GM12865 (cell line): ENCODE results near the gene SLC48A1.
A peak's percentile ranks its signal among the peaks of the same experiment; 100 is the strongest.

Experiments
- DNase-seq: peaks from one replicate; pipeline ENCODE4 v3.0.0; 2010; ENCODE audit warnings: low read depth
- H3K4me3 ChIP-seq: 2 replicates; pipeline ENCODE4 v1.5.1; 2011; ENCODE audit warnings: mild to moderate bottlenecking, low read depth, low read length, control low read depth
- CTCF ChIP-seq: IDR thresholded peaks from 2 replicates; pipeline ENCODE4 v1.5.1; 2011; ENCODE audit warnings: low read length, control low read depth, low read depth, inconsistent platforms; ENCODE audit not compliant: insufficient read depth; ENCODE audit errors: missing control alignments

Gene SLC48A1

GRCh38 chr12:47776471-47777143 is 3.6 kb downstream of the SLC48A1 start:
- TF ChIP-seq CTCF: no peak
- H3K4me3 ChIP-seq: no peak overlapping the region
- no peak for DNase-seq

GRCh38 chr12:47777151-47777550 is 4.1 kb downstream of the SLC48A1 start:
- H3K4me3 ChIP-seq: no peak overlapping the region
- TF ChIP-seq CTCF: no peak
- no peak for DNase-seq

DNA sequence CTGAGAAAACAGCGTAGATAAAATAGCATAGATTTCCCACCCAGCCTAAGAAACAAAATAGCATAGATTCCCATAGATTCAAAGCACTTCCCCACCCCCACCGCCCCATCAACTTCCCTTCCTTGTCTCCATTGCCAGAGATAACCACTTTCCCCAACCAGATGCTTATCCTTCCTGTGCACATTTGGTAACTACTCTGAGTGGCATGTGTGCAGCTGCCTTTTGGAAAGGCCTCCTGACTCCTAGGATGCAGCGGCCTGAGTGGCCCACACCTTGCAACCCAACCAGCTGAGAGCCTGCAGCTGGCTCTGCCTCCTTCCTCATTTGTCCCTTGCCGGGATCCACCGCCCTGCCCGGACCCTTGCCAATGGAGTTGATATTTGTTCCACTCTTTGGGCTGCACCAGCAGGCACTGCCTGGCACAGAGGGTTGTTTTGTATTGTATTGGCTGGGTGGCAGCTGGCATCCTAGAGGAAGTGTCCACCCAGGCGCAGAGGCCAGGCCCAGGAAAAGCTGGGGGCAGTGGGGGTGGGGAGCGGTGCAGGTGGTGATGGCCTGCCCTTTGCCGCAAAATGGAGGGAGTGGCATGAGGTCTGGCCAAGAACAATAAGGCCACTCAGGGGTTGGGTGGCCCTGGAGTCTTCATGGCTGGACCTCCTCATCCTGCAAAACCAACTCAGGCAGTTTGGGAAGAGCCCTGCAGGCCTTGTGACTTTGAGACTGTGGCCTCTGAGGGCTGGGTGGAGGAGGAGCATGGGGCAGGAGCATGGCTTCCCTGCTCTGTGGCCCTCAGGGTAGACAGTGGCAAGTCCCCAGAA is 4.9 kb downstream of the SLC48A1 start:
- H3K4me3 ChIP-seq: no peak overlapping the region

GRCh38 chr12:47778881-47779280 is 5.8 kb downstream of the SLC48A1 start:
- DNase-seq: no peak
- no peak overlapping the region for H3K4me3 ChIP-seq
- no peak for TF ChIP-seq CTCF

More for the DNA sequence above, 4.9 kb downstream of the SLC48A1 start:
- DNase-seq: no peak
- TF ChIP-seq CTCF: no peak

GRCh38 chr12:47779301-47779942 is 6.4 kb downstream of the SLC48A1 start:
- TF ChIP-seq CTCF: peak; percentile 95
- H3K4me3 ChIP-seq: no peak overlapping the region
- peak; percentile 89 for DNase-seq

- no peak overlapping the region for H3K4me3 ChIP-seq
- DNase-seq: no peak
- no peak for TF ChIP-seq CTCF
These were observed 7.0 kb downstream of the SLC48A1 start for GRCh38 chr12:47779943-47780504.
